ENCODE measurements around the gene ARMC5.

DNA sequence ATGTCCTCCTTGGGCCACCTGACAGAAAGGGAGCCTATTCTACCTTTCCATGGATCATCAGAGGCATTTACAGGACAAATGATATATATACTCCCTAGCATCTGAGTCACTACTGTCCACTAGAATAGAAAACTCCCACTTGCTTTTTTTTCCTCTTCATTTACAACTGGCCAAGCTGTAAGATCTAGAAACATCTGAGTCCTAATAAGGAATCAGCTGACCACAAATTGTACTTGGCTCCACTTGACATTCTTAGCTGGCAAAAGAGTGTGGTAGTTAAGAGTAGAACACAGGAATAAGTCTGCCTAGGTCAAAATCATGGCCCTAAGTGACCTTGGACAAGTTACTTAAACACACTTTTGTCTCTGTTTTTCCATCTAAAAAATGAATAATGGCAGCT lies 43.7 kb downstream of the ARMC5 start:
- TF ChIP-seq CREB1 (IDR thresholded peaks at IDR 0.05; ENCODE audit: low read depth) (no peak), FOXM1 (IDR thresholded peaks at IDR 0.05; ENCODE audit: borderline replicate concordance, low read depth) (no peak), EP300 (IDR thresholded peaks at IDR 0.05; ENCODE audit: borderline replicate concordance) (no peak), MAX (IDR thresholded peaks at IDR 0.05) (no peak), TAF1 (IDR thresholded peaks at IDR 0.05; ENCODE audit: low read depth) (no peak)
- TF ChIP-seq, protein P1, sequence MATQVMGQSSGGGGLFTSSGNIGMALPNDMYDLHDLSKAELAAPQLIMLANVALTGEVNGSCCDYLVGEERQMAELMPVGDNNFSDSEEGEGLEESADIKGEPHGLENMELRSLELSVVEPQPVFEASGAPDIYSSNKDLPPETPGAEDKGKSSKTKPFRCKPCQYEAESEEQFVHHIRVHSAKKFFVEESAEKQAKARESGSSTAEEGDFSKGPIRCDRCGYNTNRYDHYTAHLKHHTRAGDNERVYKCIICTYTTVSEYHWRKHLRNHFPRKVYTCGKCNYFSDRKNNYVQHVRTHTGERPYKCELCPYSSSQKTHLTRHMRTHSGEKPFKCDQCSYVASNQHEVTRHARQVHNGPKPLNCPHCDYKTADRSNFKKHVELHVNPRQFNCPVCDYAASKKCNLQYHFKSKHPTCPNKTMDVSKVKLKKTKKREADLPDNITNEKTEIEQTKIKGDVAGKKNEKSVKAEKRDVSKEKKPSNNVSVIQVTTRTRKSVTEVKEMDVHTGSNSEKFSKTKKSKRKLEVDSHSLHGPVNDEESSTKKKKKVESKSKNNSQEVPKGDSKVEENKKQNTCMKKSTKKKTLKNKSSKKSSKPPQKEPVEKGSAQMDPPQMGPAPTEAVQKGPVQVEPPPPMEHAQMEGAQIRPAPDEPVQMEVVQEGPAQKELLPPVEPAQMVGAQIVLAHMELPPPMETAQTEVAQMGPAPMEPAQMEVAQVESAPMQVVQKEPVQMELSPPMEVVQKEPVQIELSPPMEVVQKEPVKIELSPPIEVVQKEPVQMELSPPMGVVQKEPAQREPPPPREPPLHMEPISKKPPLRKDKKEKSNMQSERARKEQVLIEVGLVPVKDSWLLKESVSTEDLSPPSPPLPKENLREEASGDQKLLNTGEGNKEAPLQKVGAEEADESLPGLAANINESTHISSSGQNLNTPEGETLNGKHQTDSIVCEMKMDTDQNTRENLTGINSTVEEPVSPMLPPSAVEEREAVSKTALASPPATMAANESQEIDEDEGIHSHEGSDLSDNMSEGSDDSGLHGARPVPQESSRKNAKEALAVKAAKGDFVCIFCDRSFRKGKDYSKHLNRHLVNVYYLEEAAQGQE (IDR thresholded peaks at IDR 0.05; ENCODE audit: low read depth), result no peak
